PC-9 (cell line): Measurements from ENCODE around the gene SMIM1. TPM values are rescaled to one million over a fixed set of nuclear protein-coding genes. Genes with fewer than 3 reads are reported as not detected.

Experiments used
- BruUV-seq: library from RNA; stranded (reverse); fragments of 400-500 nt; replicated peaks from 2 replicates; lab custom pipeline; 2021; lab: Mats Ljungman, UMichigan
- CTCF ChIA-PET: fragments of 300-600 bp; sonication (Branson Sonifier 250); formaldehyde crosslinking; loops from one replicate; lab custom pipeline; 2022; ENCODE audit warnings: antibody characterized with exemption; lab: Charles Lee
- POLR2A ChIA-PET: fragments of 300-600 bp; sonication (Branson Sonifier 250); formaldehyde crosslinking; loops from one replicate; lab custom pipeline; 2022; ENCODE audit warnings: antibody characterized with exemption; ENCODE audit not compliant: unreplicated experiment; lab: Charles Lee
- DNase-seq, 2 experiments: peaks; one replicate each; pipeline versions ENCODE4 v3.0.0 to v3.0.0-alpha.2; 2015 to 2022; ENCODE audit warnings: mixed read lengths in 1 of 2
- H2AFZ ChIP-seq: fragments of 200-600 bp; sonication (generic); 2 replicates; pipeline ENCODE4 v1.8.1; 2017; ENCODE audit warnings: antibody characterized with exemption
- H3F3A ChIP-seq: fragments of 200-600 bp; sonication (generic); 2 replicates; pipeline ENCODE4 v1.8.1; 2017; ENCODE audit warnings: antibody characterized with exemption, mild to moderate bottlenecking, low read depth; ENCODE audit not compliant: insufficient read depth
- H3K27ac ChIP-seq: fragments of 200-600 bp; sonication (generic); 2 replicates; pipeline ENCODE4 v1.6.1; 2016; ENCODE audit warnings: mixed run types
- H3K27me3 ChIP-seq: fragments of 200-600 bp; sonication (generic); 2 replicates; pipeline ENCODE4 v1.6.1; 2016; ENCODE audit warnings: low read depth, mixed run types; ENCODE audit not compliant: insufficient read depth
- H3K36me3 ChIP-seq: fragments of 200-600 bp; sonication (generic); 2 replicates; pipeline ENCODE4 v1.6.1; 2016; ENCODE audit warnings: low read depth, mixed run types
- H3K4me1 ChIP-seq: fragments of 200-600 bp; sonication (generic); replicated peaks from 2 replicates; pipeline ENCODE4 v1.6.1; 2016; ENCODE audit warnings: mixed run types; ENCODE audit not compliant: insufficient read depth
- H3K4me2 ChIP-seq: fragments of 200-600 bp; sonication (generic); 2 replicates; pipeline ENCODE4 v1.6.1; 2017; ENCODE audit warnings: mixed run types
- H3K4me3 ChIP-seq: fragments of 200-600 bp; sonication (generic); 2 replicates; pipeline ENCODE4 v1.6.1; 2016; ENCODE audit warnings: mixed run types
- H3K79me2 ChIP-seq: fragments of 200-600 bp; sonication (generic); 2 replicates; pipeline ENCODE4 v1.6.1; 2017; ENCODE audit warnings: low read depth, mixed run types
- H3K9me2 ChIP-seq: fragments of 200-600 bp; sonication (generic); 2 replicates; pipeline ENCODE4 v1.8.1; 2017; ENCODE audit warnings: mild to moderate bottlenecking; ENCODE audit not compliant: insufficient read depth
- H3K9me3 ChIP-seq: fragments of 200-600 bp; sonication (generic); 2 replicates; pipeline ENCODE4 v1.8.1; 2016; ENCODE audit warnings: low read depth; ENCODE audit not compliant: insufficient read depth
- H4K20me1 ChIP-seq: fragments of 200-600 bp; sonication (generic); 2 replicates; pipeline ENCODE4 v1.8.1; 2017; ENCODE audit not compliant: insufficient read depth
- CTCF ChIP-seq: fragments of 200-600 bp; sonication (generic); conservative IDR thresholded peaks from 2 replicates; pipeline ENCODE4 v1.6.1; 2017; ENCODE audit warnings: mixed run types, antibody characterized with exemption, mild to moderate bottlenecking, moderate library complexity
- EZH2 ChIP-seq: fragments of 200-600 bp; sonication (generic); IDR thresholded peaks from 2 replicates; pipeline ENCODE4 v1.8.0; 2017; ENCODE audit warnings: antibody characterized with exemption, low read depth
- intact Hi-C: fragments of 100-400 bp; cut with micrococcal nuclease; formaldehyde crosslinking; loops from one replicate; pipeline ENCODE4 v1.10.0; 2022; ENCODE audit not compliant: unreplicated experiment
- total RNA-seq: library from RNA; stranded (reverse); gene quantifications from 2 replicates; pipeline ENCODE4 v1.2.3, GENCODE V29; 2021

Gene SMIM1
- total RNA-seq, 1 experiment from 2014 or later, result 5.9 TPM

GRCh38 chr1:3768811-3769390 is 3.6 kb upstream of the SMIM1 start:
- no peaks in the 10 kb centered on the region; the same call in 1 of the 2 replicates for H3F3A ChIP-seq
- DNase-seq, result no peak
- BruUV-seq, result no TSS peak
- H3K9me3 ChIP-seq, result no peaks in the 10 kb centered on the region
- ChIA-PET POLR2A (no interaction called here), CTCF (interaction anchor here (0.6 kb wide), 1 partner anchor 44 kb away, joined by 3 read pairs; no protein-coding TSS in a partner anchor)
- no peak overlapping the region for H3K4me2 ChIP-seq
- no peaks in the 10 kb centered on the region for H3K4me1 ChIP-seq
- H2AFZ ChIP-seq, result no peak overlapping the region
- H3K36me3 ChIP-seq, result no peaks in the 10 kb centered on the region
- intact Hi-C loops, result no loop called here
- no peak overlapping the region for H3K27ac ChIP-seq
- H3K79me2 ChIP-seq, result no peaks in the 10 kb centered on the region
- H4K20me1 ChIP-seq, result no peaks in the 10 kb centered on the region
- H3K27me3 ChIP-seq, result peaks cover 39% of the 10 kb centered on the region
- H3K9me2 ChIP-seq, result no peaks in the 10 kb centered on the region
- TF ChIP-seq EZH2 (no peak), CTCF (no peak)
- no peak overlapping the region for H3K4me3 ChIP-seq

- Histone ChIP-seq H4K20me1 (no peaks in the 10 kb centered on the region), H3K9me3 (no peaks in the 10 kb centered on the region), H3K27ac (no peak overlapping the region), H3K79me2 (no peaks in the 10 kb centered on the region), H3K9me2 (no peaks in the 10 kb centered on the region), H3K4me2 (no peak overlapping the region), H3K4me1 (no peaks in the 10 kb centered on the region), H3K27me3 (peaks cover 26% of the 10 kb centered on the region), H3K36me3 (no peaks in the 10 kb centered on the region), H2AFZ (no peak overlapping the region), H3F3A (no peaks in the 10 kb centered on the region; the same call in 1 of the 2 replicates), H3K4me3 (no peak overlapping the region)
- intact Hi-C loops, result loop anchor here (10.0 kb wide), 1 partner anchor 1785 kb away; no protein-coding TSS in a partner anchor
- TF ChIP-seq CTCF (no peak), EZH2 (no peak)
- no peak for DNase-seq
- no TSS peak for BruUV-seq
- ChIA-PET POLR2A (no interaction called here), CTCF (no interaction called here)
Measured at GRCh38 chr1:3770047-3770765, 2.3 kb upstream of the SMIM1 start.

- ChIA-PET CTCF (no interaction called here), POLR2A (no interaction called here)
- Histone ChIP-seq H3K27ac (no peak overlapping the region), H3K4me3 (peak overlapping the region; percentile 63), H3K9me2 (no peaks in the 10 kb centered on the region), H4K20me1 (peaks cover 3% of the 10 kb centered on the region; the same call in 1 of the 2 replicates), H3K79me2 (no peaks in the 10 kb centered on the region), H3K36me3 (no peaks in the 10 kb centered on the region), H3F3A (no peaks in the 10 kb centered on the region; the same call in 1 of the 2 replicates), H3K9me3 (no peaks in the 10 kb centered on the region), H2AFZ (no peak overlapping the region), H3K4me1 (no peaks in the 10 kb centered on the region), H3K4me2 (peak overlapping the region; percentile 83), H3K27me3 (peaks cover 15% of the 10 kb centered on the region)
- TF ChIP-seq EZH2, result no peak
- intact Hi-C loops, result loop anchor here (10.0 kb wide), 1 partner anchor 1783 kb away; no protein-coding TSS in a partner anchor
- TSS peak; percentile 44 for BruUV-seq
- DNase-seq, result no peak
Measured at GRCh38 chr1:3771108-3772026, 1.2 kb upstream of the SMIM1 start.
